Immature natural killer cell (primary cell): ENCODE results near the gene PINLYP. TPM values are rescaled to one million over a fixed set of nuclear protein-coding genes. Genes with fewer than 3 reads are reported as not detected.
A peak's percentile ranks its signal among the peaks of the same experiment; 100 is the strongest.

Source experiments
- DNase-seq, 3 donors: peaks; one replicate each; pipeline ENCODE4 v3.0.0; 2022; ENCODE audit warnings: mixed read lengths in 1 of 3
- H3K27ac Mint-ChIP-seq, 6 donors: one replicate each; pipeline ENCODE4 v1.8.0; 2020; ENCODE audit warnings: mixed read lengths in 6 of 6, mild to moderate bottlenecking in 5 of 6, inconsistent platforms in 4 of 6, moderate library complexity in 3 of 6
- H3K27me3 Mint-ChIP-seq, 3 donors: one replicate each; pipeline ENCODE4 v1.8.0; 2020 to 2021; ENCODE audit warnings: low read depth in 3 of 3, mild to moderate bottlenecking in 3 of 3, mixed read lengths in 3 of 3, moderate library complexity in 3 of 3, inconsistent platforms in 1 of 3
- H3K36me3 Mint-ChIP-seq, 3 donors: one replicate each; pipeline ENCODE4 v1.8.0; 2020; ENCODE audit warnings: mixed read lengths in 3 of 3, inconsistent platforms in 2 of 3, mild to moderate bottlenecking in 2 of 3
- H3K4me1 Mint-ChIP-seq, 2 donors: one replicate each; pipeline ENCODE4 v1.8.0; 2020; ENCODE audit warnings: inconsistent platforms in 2 of 2, mild to moderate bottlenecking in 2 of 2, mixed read lengths in 2 of 2, moderate library complexity in 1 of 2
- H3K4me3 Mint-ChIP-seq, 5 donors: one replicate each; pipeline ENCODE4 v1.8.0; 2020; ENCODE audit warnings: mild to moderate bottlenecking in 5 of 5, mixed read lengths in 5 of 5, inconsistent platforms in 3 of 5, moderate library complexity in 3 of 5
- H3K9me3 Mint-ChIP-seq, 6 donors: one replicate each; pipeline ENCODE4 v1.8.0; 2020; ENCODE audit warnings: mild to moderate bottlenecking in 6 of 6, mixed read lengths in 6 of 6, inconsistent platforms in 4 of 6, moderate library complexity in 3 of 6
- polyA plus RNA-seq, 3 donors: library from polyadenylated mRNA; unstranded; fragments of 300-500 nt; fragmentation: Illumina TruSeq; gene quantifications; one replicate each; pipeline ENCODE4 v1.2.3, GENCODE V29; 2021

PINLYP gene
- polyA plus RNA-seq, 3 donors from 2014 or later, result 0.61 to 3.9 TPM; not detected in 1

DNA sequence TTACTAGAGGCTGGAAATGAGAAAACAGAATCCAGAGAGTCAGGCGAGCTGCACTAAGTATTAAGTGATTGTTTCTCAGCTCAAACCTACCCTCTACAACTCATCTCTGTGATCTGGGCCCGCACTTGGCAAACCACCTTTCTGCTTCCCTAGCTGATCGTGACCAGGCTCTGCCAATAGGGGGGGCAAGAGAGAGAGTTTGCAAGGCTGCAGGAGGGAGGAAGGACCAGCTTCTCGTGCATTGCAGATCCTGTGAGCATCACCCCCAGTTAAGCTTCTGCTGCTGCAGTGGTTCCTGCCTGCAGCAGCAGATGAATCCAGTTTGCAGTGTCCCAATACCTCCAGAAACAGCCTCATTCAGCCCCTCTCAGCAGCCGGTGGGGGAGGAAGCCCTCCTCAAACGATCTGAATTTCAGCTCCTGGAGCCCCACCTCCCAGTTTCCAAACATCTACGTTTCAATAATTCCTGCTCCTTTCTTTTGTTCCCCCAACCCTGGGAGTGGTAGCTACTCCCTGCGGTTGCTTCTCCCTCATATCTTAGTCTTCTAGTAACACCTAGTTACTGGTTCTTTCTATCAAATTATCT is 20.3 kb upstream of the PINLYP start:
- no peaks in the 10 kb centered on the region for H3K9me3 Mint-ChIP-seq
- peak overlapping the region; percentile 4 to 82 (median 50) for H3K27ac Mint-ChIP-seq
- H3K4me1 Mint-ChIP-seq, result peaks cover 9% of the 10 kb centered on the region in 2 donors
- H3K27me3 Mint-ChIP-seq, result no peaks in the 10 kb centered on the region
- H3K4me3 Mint-ChIP-seq, result no peak overlapping the region
- peaks cover 13 to 35% (median 18%) of the 10 kb centered on the region in 3 donors for H3K36me3 Mint-ChIP-seq
- DNase-seq, result peak; percentile 78 to 85 (median 79)

DNA sequence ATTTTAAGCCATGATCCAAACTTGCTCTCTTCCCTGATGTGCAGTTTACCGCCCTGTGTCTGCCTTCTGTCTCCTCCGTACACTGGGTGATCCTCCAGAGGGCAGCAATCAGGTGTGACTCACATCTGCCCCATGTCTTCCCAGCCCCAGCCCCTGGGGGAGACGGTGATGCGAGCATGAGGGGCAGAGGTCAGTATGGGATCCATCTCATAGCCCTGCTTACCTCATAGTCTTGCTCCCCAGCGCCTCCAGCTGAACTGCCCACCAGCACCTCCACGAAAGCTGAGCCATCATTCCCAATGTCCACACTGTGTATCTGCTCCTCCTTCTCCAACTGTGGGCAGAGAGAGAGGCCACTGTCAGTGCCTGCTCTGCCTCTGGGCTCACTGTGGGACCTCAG is 14.9 kb upstream of the PINLYP start:
- Mint-ChIP-seq H3K9me3 (no peaks in the 10 kb centered on the region), H3K27ac (peak overlapping the region; percentile 75 to 100 (median 97)), H3K4me1 (peaks cover 51 to 52% of the 10 kb centered on the region in 2 donors), H3K27me3 (peaks cover 4 to 11% (median 7%) of the 10 kb centered on the region in 3 donors), H3K36me3 (peaks cover 3 to 7% (median 3%) of the 10 kb centered on the region in 3 donors), H3K4me3 (no peak overlapping the region)
- DNase-seq, result no peak

DNA sequence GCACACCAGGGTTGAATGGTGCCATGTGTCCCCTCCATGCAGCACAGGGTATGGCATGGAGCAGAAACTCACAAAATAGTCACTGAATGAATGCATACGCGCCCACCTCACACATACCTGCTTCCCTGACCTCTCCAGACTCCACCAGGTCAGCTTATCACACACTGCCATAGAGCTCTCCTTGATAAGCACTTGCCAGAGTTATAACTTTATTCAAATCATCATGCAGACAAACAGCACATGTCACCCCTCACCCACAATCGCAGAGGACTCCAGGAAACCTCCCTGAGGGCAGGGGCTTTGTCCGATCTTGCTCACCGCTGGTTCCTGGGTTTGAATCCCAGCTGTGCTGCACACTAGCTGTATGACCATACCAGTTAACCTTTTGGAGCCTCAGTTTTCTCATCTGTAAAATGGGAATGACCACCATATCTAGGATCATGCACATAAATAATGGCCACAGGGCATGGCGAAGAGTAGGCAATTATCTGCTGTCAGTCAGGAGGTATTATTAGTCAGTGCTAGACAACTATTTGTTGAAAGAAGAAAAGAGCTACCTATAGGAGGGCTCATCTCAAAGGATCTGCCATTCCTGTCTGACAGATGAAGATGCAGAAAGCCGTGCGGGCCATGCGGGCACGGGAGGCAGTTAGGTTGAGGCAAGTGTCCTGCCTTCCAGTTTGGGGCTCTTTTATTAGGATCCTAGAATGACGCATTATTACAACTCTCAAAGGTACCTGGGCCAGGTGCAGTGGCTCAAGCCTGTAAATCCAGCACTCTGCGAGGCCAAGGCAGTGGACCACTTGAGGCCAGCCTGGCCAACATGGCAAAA is 14.2 kb upstream of the PINLYP start:
- no peaks in the 10 kb centered on the region for H3K9me3 Mint-ChIP-seq
- peak overlapping the region; percentile 93 to 100 (median 98) for H3K27ac Mint-ChIP-seq
- peak overlapping the region in 1 of 5 donors; percentile 76 for H3K4me3 Mint-ChIP-seq
- H3K36me3 Mint-ChIP-seq, result peaks cover 3 to 7% (median 3%) of the 10 kb centered on the region in 3 donors
- DNase-seq, result no peak
- peaks cover 4 to 11% (median 7%) of the 10 kb centered on the region in 3 donors for H3K27me3 Mint-ChIP-seq
- H3K4me1 Mint-ChIP-seq, result peaks cover 51 to 52% of the 10 kb centered on the region in 2 donors

DNA sequence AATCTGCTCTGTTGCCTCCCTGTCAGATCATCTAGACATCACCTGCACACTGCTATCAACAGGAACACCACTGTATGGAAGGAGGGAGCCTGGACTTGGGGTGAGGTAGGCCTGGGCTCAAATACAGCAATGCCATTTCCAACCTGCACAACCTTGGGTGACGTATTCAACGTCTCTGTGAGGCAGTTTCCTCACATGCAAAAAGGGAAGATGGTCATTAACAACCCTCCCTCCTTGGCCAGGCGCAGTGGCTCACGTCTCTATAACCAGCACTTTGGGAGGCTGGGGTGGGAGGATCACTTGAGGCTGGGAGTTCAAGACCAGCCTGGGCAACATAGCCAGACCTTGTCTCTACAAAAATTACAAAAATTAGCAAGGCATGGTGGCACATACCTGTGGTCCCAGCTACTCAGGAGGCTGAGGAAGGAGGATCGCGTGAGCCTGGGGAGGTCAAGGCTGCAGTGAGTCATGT is 13.3 kb upstream of the PINLYP start:
- peak overlapping the region; percentile 93 to 100 (median 98) for H3K27ac Mint-ChIP-seq
- no peaks in the 10 kb centered on the region for H3K9me3 Mint-ChIP-seq
- peaks cover 54 to 58% of the 10 kb centered on the region in 2 donors for H3K4me1 Mint-ChIP-seq
- H3K27me3 Mint-ChIP-seq, result peaks cover 4 to 11% (median 7%) of the 10 kb centered on the region in 3 donors
- DNase-seq, result no peak
- H3K36me3 Mint-ChIP-seq, result peaks cover 6 to 7% (median 6%) of the 10 kb centered on the region in 3 donors
- H3K4me3 Mint-ChIP-seq, result peak overlapping the region; percentile 57 to 77 (median 67)

DNA sequence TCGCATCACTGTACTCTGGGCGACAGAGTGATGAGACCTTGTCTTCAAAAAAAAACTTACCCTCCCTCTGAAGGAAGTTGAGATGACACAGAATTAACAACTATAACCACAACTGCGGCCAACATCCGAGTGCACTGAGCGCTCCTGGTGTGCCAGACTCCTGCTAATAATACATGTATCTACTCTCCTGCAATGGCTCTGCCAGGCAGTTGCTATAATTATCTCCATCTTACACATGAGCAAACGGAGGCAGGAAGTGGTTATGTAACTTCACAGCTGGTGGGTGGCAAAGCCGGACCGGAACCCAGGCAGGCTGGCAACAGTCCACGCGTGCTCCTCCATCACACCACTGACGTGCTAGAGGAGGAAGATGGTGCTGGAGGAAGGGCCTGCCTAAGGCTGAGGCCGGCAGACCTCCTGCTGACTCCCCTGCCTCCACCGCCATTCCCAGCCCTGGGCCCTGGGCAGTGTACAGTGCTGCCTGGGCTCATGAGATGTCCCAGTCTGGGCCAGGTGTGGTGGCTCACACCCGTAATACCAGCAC is 12.8 kb upstream of the PINLYP start:
- Mint-ChIP-seq H3K36me3 (peaks cover 1 to 7% (median 3%) of the 10 kb centered on the region in 3 donors), H3K27ac (peak overlapping the region; percentile 93 to 100 (median 98)), H3K4me3 (peak overlapping the region; percentile 57 to 77 (median 67)), H3K4me1 (peaks cover 54 to 58% of the 10 kb centered on the region in 2 donors), H3K9me3 (no peaks in the 10 kb centered on the region), H3K27me3 (peaks cover 4 to 11% (median 7%) of the 10 kb centered on the region in 3 donors)
- peak; percentile 92 to 95 (median 92) for DNase-seq

DNA sequence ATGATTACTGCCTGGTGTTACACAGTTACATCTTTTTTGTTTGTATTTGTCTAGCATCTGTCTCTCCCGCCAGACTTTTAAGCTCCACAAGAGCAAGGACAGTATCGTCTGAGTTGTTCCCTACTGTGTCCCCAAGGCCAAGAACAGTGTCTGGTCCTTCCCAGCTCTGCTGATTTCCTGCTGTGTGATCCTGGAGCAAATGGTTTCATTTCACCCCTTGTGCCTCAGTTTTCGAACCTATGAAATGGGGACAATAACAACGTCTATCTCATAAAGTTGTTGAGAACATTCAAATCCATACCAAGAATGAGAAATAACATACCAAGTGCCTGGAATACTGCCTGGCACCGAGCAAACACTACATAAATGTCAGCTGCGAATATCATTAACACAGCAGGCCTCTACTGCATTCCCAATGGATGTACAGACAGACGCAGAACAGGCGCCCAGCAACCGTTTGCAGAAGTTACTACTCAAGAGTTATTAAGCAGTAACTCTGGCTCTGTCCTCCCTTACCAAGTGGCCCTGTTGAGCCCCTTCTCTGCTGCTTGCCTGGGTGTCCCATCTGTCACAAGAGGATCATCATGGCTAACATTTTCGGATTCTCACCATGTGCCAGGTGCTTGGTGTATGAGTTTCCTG is 11.7 kb upstream of the PINLYP start:
- Mint-ChIP-seq H3K36me3 (peaks cover 0 to 4% (median 3%) of the 10 kb centered on the region in 3 donors), H3K9me3 (no peaks in the 10 kb centered on the region), H3K27me3 (peaks cover 4 to 11% (median 7%) of the 10 kb centered on the region in 3 donors), H3K4me3 (peak overlapping the region; percentile 25 to 67 (median 52)), H3K27ac (peak overlapping the region; percentile 93 to 100 (median 98)), H3K4me1 (peaks cover 54 to 58% of the 10 kb centered on the region in 2 donors)
- DNase-seq, result no peak

DNA sequence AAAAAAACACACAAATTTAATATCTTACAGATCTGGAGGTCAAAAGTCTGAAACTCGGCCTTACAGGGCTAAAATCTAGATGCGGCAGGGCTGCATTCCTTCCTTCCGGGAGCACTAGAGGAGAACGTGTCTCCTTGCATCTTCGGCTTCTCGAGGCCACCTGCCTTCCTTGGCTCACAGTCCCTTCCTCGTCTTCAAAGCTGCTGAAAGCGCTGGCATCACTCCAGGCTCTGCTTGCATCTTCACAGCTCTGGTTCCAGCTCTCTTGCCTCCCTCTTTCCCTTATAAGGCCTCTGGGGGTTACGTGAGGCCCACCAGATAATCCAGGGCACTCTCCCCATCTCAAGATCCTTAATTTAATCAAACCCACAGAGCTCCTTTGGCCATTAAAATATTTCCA is 10.8 kb upstream of the PINLYP start:
- DNase-seq, result no peak
- peak overlapping the region; percentile 82 to 100 (median 92) for H3K27ac Mint-ChIP-seq
- peaks cover 54 to 58% of the 10 kb centered on the region in 2 donors for H3K4me1 Mint-ChIP-seq
- H3K4me3 Mint-ChIP-seq, result peak overlapping the region in 1 of 5 donors; percentile 10
- H3K36me3 Mint-ChIP-seq, result peaks cover 0 to 4% (median 3%) of the 10 kb centered on the region in 3 donors
- H3K9me3 Mint-ChIP-seq, result no peaks in the 10 kb centered on the region
- peaks cover 4 to 11% (median 7%) of the 10 kb centered on the region in 3 donors for H3K27me3 Mint-ChIP-seq

DNA sequence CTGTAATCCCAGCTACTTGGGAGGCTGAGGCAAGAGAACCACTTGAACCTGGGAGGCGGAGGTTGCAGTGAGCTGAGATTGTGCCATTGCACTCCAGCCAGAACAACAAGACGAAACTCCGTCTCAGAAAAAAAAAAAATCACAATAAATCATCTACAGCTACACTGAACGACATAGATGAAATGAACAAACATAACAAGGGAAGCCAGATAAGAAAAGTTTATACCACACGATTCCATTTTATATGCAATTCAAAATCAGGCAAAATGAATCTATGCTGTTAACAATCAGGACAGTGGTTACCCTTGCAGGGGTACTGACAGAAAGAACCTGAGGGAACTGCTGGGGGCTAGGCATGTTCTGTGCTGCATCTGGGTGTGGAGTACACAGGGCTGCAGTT is 5.9 kb upstream of the PINLYP start:
- DNase-seq, result no peak
- Mint-ChIP-seq H3K36me3 (peaks cover 3 to 5% (median 4%) of the 10 kb centered on the region in 3 donors), H3K4me1 (peaks cover 38 to 39% of the 10 kb centered on the region in 2 donors), H3K9me3 (no peaks in the 10 kb centered on the region), H3K27me3 (peaks cover 0 to 4% (median 2%) of the 10 kb centered on the region in 3 donors), H3K27ac (peak overlapping the region in 5 of 6 donors; percentile 46 to 79 (median 58)), H3K4me3 (no peak overlapping the region)

DNA sequence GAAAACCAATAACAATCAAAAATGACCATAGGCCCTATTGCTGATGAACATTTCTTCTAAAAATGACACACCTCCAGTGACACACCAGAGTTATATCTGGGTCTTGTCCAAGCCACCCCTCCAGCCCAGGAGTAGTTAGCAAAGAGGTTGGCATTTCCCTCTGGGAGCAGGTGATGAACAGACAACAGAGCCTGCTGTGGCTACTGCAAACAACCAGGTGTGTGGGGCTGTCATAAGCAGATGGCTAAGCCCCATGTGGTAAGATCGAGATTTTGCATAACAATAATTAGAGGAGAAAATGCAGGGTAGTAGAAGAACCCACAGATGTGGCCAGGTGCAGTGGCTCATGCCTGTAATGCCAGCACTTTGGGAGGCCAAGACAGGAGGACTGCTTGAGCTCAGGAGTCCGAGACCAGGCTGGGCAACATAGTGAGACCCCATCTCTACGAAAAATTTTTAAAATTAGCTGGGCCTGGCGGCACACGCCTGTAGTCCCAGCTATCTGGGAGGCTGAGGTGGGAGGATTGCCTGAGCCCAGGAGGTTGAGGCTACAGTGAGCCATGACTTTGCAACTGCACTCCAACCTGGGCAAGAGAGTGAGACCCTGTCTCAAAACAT is 5.3 kb upstream of the PINLYP start:
- Mint-ChIP-seq H3K4me1 (peaks cover 38 to 39% of the 10 kb centered on the region in 2 donors), H3K9me3 (no peaks in the 10 kb centered on the region), H3K36me3 (peaks cover 3 to 5% (median 4%) of the 10 kb centered on the region in 3 donors), H3K27me3 (peaks cover 0 to 6% (median 5%) of the 10 kb centered on the region in 3 donors), H3K27ac (peak overlapping the region; percentile 46 to 87 (median 68)), H3K4me3 (no peak overlapping the region)
- no peak for DNase-seq

DNA sequence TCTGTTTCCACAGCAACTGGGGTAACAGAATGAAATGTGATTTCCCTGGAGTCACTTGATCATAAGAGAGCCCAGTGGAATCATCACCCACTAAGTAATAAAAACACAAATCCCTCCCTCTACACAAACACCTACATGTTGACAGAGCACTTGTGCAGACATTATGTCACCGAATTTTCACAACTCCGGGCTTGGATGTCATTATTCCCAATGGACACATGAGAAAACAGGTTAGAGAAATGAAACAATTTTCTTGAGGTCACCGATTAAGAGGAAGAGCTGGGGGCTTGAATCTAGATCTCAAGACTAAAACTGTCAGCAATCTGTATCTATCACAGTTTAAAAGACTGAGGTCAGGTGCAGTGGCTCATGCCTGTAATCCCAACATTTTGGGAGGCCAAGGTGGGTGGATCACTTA is 3.4 kb upstream of the PINLYP start:
- no peak overlapping the region for H3K4me3 Mint-ChIP-seq
- DNase-seq, result no peak
- H3K4me1 Mint-ChIP-seq, result peaks cover 43 to 44% of the 10 kb centered on the region in 2 donors
- peak overlapping the region in 5 of 6 donors; percentile 10 to 70 (median 51) for H3K27ac Mint-ChIP-seq
- peaks cover 7 to 10% (median 10%) of the 10 kb centered on the region in 3 donors for H3K27me3 Mint-ChIP-seq
- no peaks in the 10 kb centered on the region for H3K9me3 Mint-ChIP-seq
- H3K36me3 Mint-ChIP-seq, result peaks cover 0 to 5% (median 0%) of the 10 kb centered on the region in 3 donors

DNA sequence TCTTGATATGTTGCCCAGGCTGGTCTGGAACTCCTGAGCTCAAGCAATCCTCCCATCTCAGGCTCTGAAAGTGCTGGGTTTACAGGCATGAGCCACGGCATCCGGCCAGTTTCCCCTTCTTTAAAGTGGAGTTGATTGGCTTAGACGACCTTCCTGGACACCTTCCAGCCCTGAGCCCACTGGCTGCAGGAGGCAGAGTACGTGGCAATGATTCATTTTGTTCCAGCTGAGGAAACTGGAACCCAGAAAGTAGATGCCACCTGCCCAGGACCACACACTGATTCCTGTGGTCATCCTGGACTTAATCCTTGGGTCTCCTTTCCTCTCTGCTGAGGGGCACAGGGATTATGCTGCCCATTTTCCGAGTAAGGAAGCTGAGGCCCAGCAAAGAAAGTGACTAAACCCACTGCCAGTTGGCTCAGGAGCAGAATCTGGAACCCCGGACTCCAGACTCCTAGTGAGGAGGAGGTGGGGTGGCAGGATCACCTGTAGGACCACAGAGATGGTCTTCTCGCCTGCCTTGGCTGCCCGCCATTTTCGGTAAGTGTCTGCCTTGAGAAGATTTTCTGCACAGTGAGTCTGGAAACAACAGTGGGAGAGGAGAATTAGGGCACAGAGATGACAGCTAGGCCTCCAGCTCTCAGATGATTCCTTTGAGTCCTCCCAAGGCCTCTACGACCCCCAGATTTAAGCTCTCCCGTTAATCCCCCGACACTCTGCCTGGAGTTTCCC is 1.0 kb upstream of the PINLYP start:
- Mint-ChIP-seq H3K4me1 (peaks cover 43 to 46% of the 10 kb centered on the region in 2 donors), H3K4me3 (peak overlapping the region; percentile 96 to 97 (median 96)), H3K27me3 (peaks cover 9 to 15% (median 13%) of the 10 kb centered on the region in 3 donors), H3K27ac (peak overlapping the region; percentile 97 to 99 (median 98)), H3K9me3 (no peaks in the 10 kb centered on the region), H3K36me3 (peaks cover 0 to 5% (median 0%) of the 10 kb centered on the region in 3 donors)
- DNase-seq, result no peak
